ENCODE measurements around the gene LTK. TPM values are rescaled to one million over a fixed set of nuclear protein-coding genes. Genes with fewer than 3 reads are reported as not detected.

Gene LTK
- total RNA-seq, 1 donor from 2014 or later = not detected

- DNase-seq (ENCODE audit: low spot score) = no peak
- H3K9me3 ChIP-seq (ENCODE audit: low read depth) = no peaks in the 10 kb centered on the region
- Mint-ChIP-seq H3K36me3 (peaks cover 13% of the 10 kb centered on the region), H3K27me3 (ENCODE audit: insufficient read depth, low read depth) (no peaks in the 10 kb centered on the region), H3K27ac (no peak overlapping the region), H3K4me3 (no peak overlapping the region), H3K4me1 (no peaks in the 10 kb centered on the region), H3K9me3 (no peaks in the 10 kb centered on the region)
- no peak overlapping the region for H3K4me3 ChIP-seq
- no peaks in the 10 kb centered on the region for H3K27me3 ChIP-seq
- no peaks in the 10 kb centered on the region for H3K36me3 ChIP-seq
- no peak overlapping the region for H3K9ac ChIP-seq
- no peak for TF ChIP-seq EZH2phosphoT487 (IDR thresholded peaks at IDR 0.05)
- TF ChIP-seq CTCF (IDR thresholded peaks at IDR 0.05) = no peak
- TF ChIP-seq EZH2 (IDR thresholded peaks at IDR 0.05) = no peak
- H3F3A ChIP-seq (ENCODE audit: low read depth) = no peaks in the 10 kb centered on the region
- H3K4me2 ChIP-seq = no peak overlapping the region
- H3K79me2 ChIP-seq (ENCODE audit: low read depth) = no peaks in the 10 kb centered on the region
- H4K20me1 ChIP-seq (ENCODE audit: low read depth) = no peaks in the 10 kb centered on the region
- no peak overlapping the region for H2AFZ ChIP-seq (replicated peaks)
- H3K4me1 ChIP-seq = no peaks in the 10 kb centered on the region
- H3K27ac ChIP-seq = no peak overlapping the region
Measured at GRCh38 chr15:41535544-41535943, 21.9 kb upstream of the LTK start.

DNA sequence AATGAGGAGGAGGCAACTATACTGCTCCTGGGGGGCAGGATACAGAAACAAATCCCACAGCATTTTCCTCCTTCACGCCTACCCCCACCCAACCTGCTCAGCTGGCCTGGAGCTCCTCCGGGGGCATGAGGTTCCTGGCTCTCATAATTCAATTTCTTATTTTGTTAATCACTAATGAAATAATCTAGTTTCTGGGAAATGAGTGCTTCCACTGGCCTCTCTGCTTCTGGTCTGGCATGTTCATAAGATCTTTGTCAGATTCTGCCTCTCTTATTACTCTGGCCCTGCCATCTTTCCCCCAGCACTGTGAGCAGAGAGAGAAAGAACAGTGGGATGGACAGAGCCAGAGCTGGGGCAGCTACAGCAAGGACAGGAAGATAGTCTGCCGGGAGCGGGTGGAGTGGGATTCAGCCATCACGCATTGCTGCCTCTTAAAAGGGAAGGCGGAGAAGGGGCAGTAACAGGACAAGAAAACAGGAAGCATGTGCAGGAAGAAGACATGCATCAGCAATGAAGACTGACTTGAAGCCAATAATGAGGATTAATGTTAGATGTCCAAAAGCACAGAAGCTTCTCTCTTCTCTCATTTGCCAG is 16.8 kb upstream of the LTK start:
- H3F3A ChIP-seq (ENCODE audit: low read depth) = no peaks in the 10 kb centered on the region
- H3K4me1 ChIP-seq = no peaks in the 10 kb centered on the region
- no peaks in the 10 kb centered on the region for H4K20me1 ChIP-seq (ENCODE audit: low read depth)
- H3K79me2 ChIP-seq (ENCODE audit: low read depth) = no peaks in the 10 kb centered on the region
- TF ChIP-seq EZH2 (IDR thresholded peaks at IDR 0.05) (no peak), EZH2phosphoT487 (IDR thresholded peaks at IDR 0.05) (no peak), CTCF (IDR thresholded peaks at IDR 0.05) (no peak)
- no peak overlapping the region for H2AFZ ChIP-seq (replicated peaks)
- H3K9me3 ChIP-seq (ENCODE audit: low read depth) = no peaks in the 10 kb centered on the region
- no peak overlapping the region for H3K27ac ChIP-seq
- no peaks in the 10 kb centered on the region for H3K4me1 Mint-ChIP-seq
- H3K4me3 ChIP-seq = no peak overlapping the region
- peaks cover 22% of the 10 kb centered on the region for H3K36me3 Mint-ChIP-seq
- no peaks in the 10 kb centered on the region for H3K9me3 Mint-ChIP-seq
- H3K4me3 Mint-ChIP-seq = no peak overlapping the region
- H3K27ac Mint-ChIP-seq = no peak overlapping the region
- H3K27me3 ChIP-seq = no peaks in the 10 kb centered on the region
- DNase-seq (ENCODE audit: low spot score) = no peak
- H3K27me3 Mint-ChIP-seq (ENCODE audit: insufficient read depth, low read depth) = no peaks in the 10 kb centered on the region
- H3K9ac ChIP-seq = no peak overlapping the region
- H3K36me3 ChIP-seq = no peaks in the 10 kb centered on the region
- H3K4me2 ChIP-seq = no peak overlapping the region

GRCh38 chr15:41523097-41523496 is 9.5 kb upstream of the LTK start:
- no peaks in the 10 kb centered on the region for H3K9me3 Mint-ChIP-seq
- no peak overlapping the region for H3K4me3 Mint-ChIP-seq
- no peak for TF ChIP-seq EZH2 (IDR thresholded peaks at IDR 0.05)
- Histone ChIP-seq H3K36me3 (no peaks in the 10 kb centered on the region), H3F3A (ENCODE audit: low read depth) (no peaks in the 10 kb centered on the region), H3K4me1 (no peaks in the 10 kb centered on the region), H2AFZ (replicated peaks) (no peak overlapping the region), H3K79me2 (ENCODE audit: low read depth) (no peaks in the 10 kb centered on the region), H3K27ac (no peak overlapping the region), H3K4me3 (no peak overlapping the region), H4K20me1 (ENCODE audit: low read depth) (no peaks in the 10 kb centered on the region), H3K27me3 (no peaks in the 10 kb centered on the region), H3K9ac (no peak overlapping the region), H3K9me3 (ENCODE audit: low read depth) (no peaks in the 10 kb centered on the region), H3K4me2 (no peak overlapping the region)
- no peaks in the 10 kb centered on the region for H3K27me3 Mint-ChIP-seq (ENCODE audit: insufficient read depth, low read depth)
- no peaks in the 10 kb centered on the region for H3K4me1 Mint-ChIP-seq
- no peak overlapping the region for H3K27ac Mint-ChIP-seq
- DNase-seq (ENCODE audit: low spot score) = no peak
- peaks cover 15% of the 10 kb centered on the region for H3K36me3 Mint-ChIP-seq

- Histone ChIP-seq H2AFZ (replicated peaks) (no peak overlapping the region), H3K4me1 (no peaks in the 10 kb centered on the region), H3K9ac (no peak overlapping the region), H4K20me1 (ENCODE audit: low read depth) (no peaks in the 10 kb centered on the region), H3K79me2 (ENCODE audit: low read depth) (no peaks in the 10 kb centered on the region), H3K36me3 (no peaks in the 10 kb centered on the region), H3K4me3 (no peak overlapping the region), H3F3A (ENCODE audit: low read depth) (no peaks in the 10 kb centered on the region), H3K27ac (no peak overlapping the region), H3K27me3 (no peaks in the 10 kb centered on the region), H3K4me2 (no peak overlapping the region), H3K9me3 (ENCODE audit: low read depth) (no peaks in the 10 kb centered on the region)
- DNase-seq (ENCODE audit: low spot score) = no peak
- TF ChIP-seq EZH2 (IDR thresholded peaks at IDR 0.05) (no peak), CTCF (IDR thresholded peaks at IDR 0.05) (no peak), EZH2phosphoT487 (IDR thresholded peaks at IDR 0.05) (no peak)
- Mint-ChIP-seq H3K4me1 (no peaks in the 10 kb centered on the region), H3K4me3 (no peak overlapping the region), H3K27me3 (ENCODE audit: insufficient read depth, low read depth) (peaks cover 3% of the 10 kb centered on the region), H3K27ac (no peak overlapping the region), H3K9me3 (no peaks in the 10 kb centered on the region), H3K36me3 (peaks cover 22% of the 10 kb centered on the region)
Measured at GRCh38 chr15:41521614-41522013, 8.0 kb upstream of the LTK start.
